Osteoblast (primary cell): ENCODE results near the gene TENM4. TPM values are rescaled to one million over a fixed set of nuclear protein-coding genes. Genes with fewer than 3 reads are reported as not detected.

Experiments used
- DNase-seq: peaks from one replicate; pipeline ENCODE4 v3.0.0; 2011; ENCODE audit warnings: low spot score, mixed read lengths; ENCODE audit not compliant: insufficient read length; ENCODE audit errors: missing footprints
- H2AFZ ChIP-seq: 2 replicates; pipeline ENCODE4 v1.6.0; 2011; ENCODE audit warnings: mild to moderate bottlenecking, low read length
- H3K27ac ChIP-seq: 2 replicates; pipeline ENCODE4 v1.5.1; 2011; ENCODE audit warnings: mild to moderate bottlenecking, low read depth, low read length, moderate library complexity
- H3K27me3 ChIP-seq: 2 replicates; pipeline ENCODE4 v1.6.0; 2012; ENCODE audit warnings: mild to moderate bottlenecking, control low read depth, inconsistent platforms, low read length, moderate library complexity; ENCODE audit not compliant: insufficient read depth
- H3K36me3 ChIP-seq: 2 replicates; pipeline ENCODE4 v1.5.1; 2011; ENCODE audit warnings: mild to moderate bottlenecking, low read length, control low read depth, moderate library complexity; ENCODE audit not compliant: insufficient read depth
- H3K4me1 ChIP-seq: 2 replicates; pipeline ENCODE4 v1.5.1; 2011; ENCODE audit warnings: mild to moderate bottlenecking, low read length, control low read depth, moderate library complexity; ENCODE audit not compliant: insufficient read depth
- H3K4me2 ChIP-seq: 2 replicates; pipeline ENCODE4 v1.6.0; 2011; ENCODE audit warnings: mild to moderate bottlenecking, low read length; ENCODE audit not compliant: insufficient read depth
- H3K4me3 ChIP-seq: fragments of 200-600 bp; sonication (generic); 3 replicates; pipeline ENCODE4 v1.5.1; 2012; ENCODE audit warnings: mild to moderate bottlenecking, low read length, inconsistent platforms; ENCODE audit not compliant: insufficient read depth
- H3K79me2 ChIP-seq: 2 replicates; pipeline ENCODE4 v1.6.0; 2012; ENCODE audit warnings: mild to moderate bottlenecking, low read length, control low read depth, inconsistent platforms; ENCODE audit not compliant: insufficient read depth
- H3K9me3 ChIP-seq: 2 replicates; pipeline ENCODE4 v1.5.1; 2011; ENCODE audit warnings: low read depth, low read length, control low read depth
- H4K20me1 ChIP-seq: 2 replicates; pipeline ENCODE4 v1.6.0; 2012; ENCODE audit warnings: mild to moderate bottlenecking, low read length, control low read depth; ENCODE audit not compliant: insufficient read depth
- total RNA-seq: library from RNA; depleted of rRNA; stranded (reverse); fragments of >200 nt; gene quantifications from 2 replicates; pipeline ENCODE4 v1.2.3, GENCODE V29; 2012
- TF ChIP-seq, protein P1 (sequence below): IDR thresholded peaks from 2 replicates; pipeline ENCODE4 v1.5.1; 2011; ENCODE audit warnings: mild to moderate bottlenecking, low read depth, low read length, moderate library complexity; ENCODE audit errors: extremely low read depth

Gene TENM4
- total RNA-seq, 1 donor: 63.3 TPM

DNA sequence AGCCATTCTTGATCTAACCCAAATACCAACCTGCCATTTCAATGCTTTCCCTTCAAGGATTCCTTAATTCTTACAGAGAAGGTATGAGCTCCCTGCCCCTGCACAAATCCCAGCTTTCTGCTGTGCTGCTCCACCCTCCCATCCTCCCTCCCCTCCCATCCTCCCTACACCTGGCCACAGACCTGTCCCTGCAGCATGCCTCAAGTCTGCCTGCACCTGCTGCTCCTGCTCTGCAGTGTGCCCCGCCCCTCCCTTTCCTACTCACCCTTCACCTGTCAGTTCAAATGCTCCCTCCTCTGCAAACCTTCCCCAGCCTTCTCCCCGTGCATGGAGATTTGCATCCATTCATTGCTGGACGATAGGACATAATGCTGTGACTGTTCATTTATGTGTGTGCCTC, 726.3 kb downstream of the TENM4 start:
- TF ChIP-seq, protein P1, sequence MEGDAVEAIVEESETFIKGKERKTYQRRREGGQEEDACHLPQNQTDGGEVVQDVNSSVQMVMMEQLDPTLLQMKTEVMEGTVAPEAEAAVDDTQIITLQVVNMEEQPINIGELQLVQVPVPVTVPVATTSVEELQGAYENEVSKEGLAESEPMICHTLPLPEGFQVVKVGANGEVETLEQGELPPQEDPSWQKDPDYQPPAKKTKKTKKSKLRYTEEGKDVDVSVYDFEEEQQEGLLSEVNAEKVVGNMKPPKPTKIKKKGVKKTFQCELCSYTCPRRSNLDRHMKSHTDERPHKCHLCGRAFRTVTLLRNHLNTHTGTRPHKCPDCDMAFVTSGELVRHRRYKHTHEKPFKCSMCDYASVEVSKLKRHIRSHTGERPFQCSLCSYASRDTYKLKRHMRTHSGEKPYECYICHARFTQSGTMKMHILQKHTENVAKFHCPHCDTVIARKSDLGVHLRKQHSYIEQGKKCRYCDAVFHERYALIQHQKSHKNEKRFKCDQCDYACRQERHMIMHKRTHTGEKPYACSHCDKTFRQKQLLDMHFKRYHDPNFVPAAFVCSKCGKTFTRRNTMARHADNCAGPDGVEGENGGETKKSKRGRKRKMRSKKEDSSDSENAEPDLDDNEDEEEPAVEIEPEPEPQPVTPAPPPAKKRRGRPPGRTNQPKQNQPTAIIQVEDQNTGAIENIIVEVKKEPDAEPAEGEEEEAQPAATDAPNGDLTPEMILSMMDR: no peak
- Histone ChIP-seq H3K79me2 (no peaks in the 10 kb centered on the region), H3K4me3 (no peak overlapping the region), H3K9me3 (no peaks in the 10 kb centered on the region), H3K4me2 (no peak overlapping the region), H3K27ac (no peak overlapping the region), H3K36me3 (no peaks in the 10 kb centered on the region), H3K4me1 (peaks cover 12% of the 10 kb centered on the region), H3K27me3 (no peaks in the 10 kb centered on the region), H4K20me1 (no peaks in the 10 kb centered on the region), H2AFZ (no peak overlapping the region)
- no peak for DNase-seq

DNA sequence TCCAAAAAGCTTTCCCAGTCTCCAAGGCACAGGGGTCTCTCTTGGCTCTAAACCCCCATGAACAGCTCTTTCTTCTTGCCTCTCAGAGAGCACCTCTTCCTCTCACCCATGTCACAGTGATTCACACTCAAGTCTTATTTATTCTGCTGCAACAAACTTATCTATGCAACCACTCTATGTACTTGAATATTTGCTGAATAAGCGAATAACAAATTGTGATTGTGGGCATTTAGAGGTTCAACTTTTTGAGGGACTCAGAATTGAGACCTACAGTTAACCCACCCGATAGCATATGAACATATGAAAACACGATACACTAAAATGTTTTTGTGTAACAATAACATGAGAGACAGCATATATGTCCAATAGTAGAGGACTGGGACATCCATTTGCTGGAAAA, 729.1 kb downstream of the TENM4 start:
- H3K9me3 ChIP-seq: no peaks in the 10 kb centered on the region
- no peaks in the 10 kb centered on the region for H3K79me2 ChIP-seq
- no peak overlapping the region for H3K4me2 ChIP-seq
- no peak for DNase-seq
- H3K4me1 ChIP-seq: peaks cover 15% of the 10 kb centered on the region
- no peaks in the 10 kb centered on the region for H3K27me3 ChIP-seq
- no peak overlapping the region for H2AFZ ChIP-seq
- H4K20me1 ChIP-seq: no peaks in the 10 kb centered on the region
- H3K27ac ChIP-seq: no peak overlapping the region
- no peaks in the 10 kb centered on the region for H3K36me3 ChIP-seq
- H3K4me3 ChIP-seq: no peak overlapping the region
- TF ChIP-seq, protein P1: no peak

DNA sequence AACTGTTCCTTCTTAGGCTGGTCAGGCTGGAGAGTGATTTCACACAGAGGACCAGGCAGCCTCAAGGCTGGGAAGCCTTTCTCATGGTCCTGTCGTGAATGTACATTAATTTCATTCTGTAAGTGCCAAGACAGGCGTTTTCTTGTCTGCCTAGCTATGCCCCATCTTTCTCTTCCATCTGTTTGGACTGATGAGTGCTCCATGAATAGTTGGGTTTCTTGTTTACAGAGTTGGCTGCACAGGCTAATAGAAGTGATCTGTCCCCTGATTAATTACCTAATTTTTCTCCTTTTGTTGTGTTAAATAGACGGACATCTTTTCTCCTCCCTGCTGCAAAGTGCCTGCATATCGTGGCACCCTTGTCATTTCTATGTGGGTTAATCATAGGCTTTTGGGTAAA, 730.4 kb downstream of the TENM4 start:
- no peaks in the 10 kb centered on the region for H3K79me2 ChIP-seq
- no peak overlapping the region for H3K4me3 ChIP-seq
- DNase-seq: no peak
- no peaks in the 10 kb centered on the region for H3K9me3 ChIP-seq
- H2AFZ ChIP-seq: no peak overlapping the region
- H3K27me3 ChIP-seq: no peaks in the 10 kb centered on the region
- no peaks in the 10 kb centered on the region for H4K20me1 ChIP-seq
- no peaks in the 10 kb centered on the region for H3K36me3 ChIP-seq
- no peak overlapping the region for H3K4me2 ChIP-seq
- no peak overlapping the region for H3K27ac ChIP-seq
- peaks cover 5% of the 10 kb centered on the region for H3K4me1 ChIP-seq
- TF ChIP-seq, protein P1: no peak

GRCh38 chr11:78708388-78708787, 732.4 kb downstream of the TENM4 start:
- TF ChIP-seq, protein P1: no peak
- no peaks in the 10 kb centered on the region for H3K9me3 ChIP-seq
- no peak overlapping the region for H3K4me3 ChIP-seq
- no peaks in the 10 kb centered on the region for H3K36me3 ChIP-seq
- no peak for DNase-seq
- peak overlapping the region; percentile 46 for H2AFZ ChIP-seq
- no peaks in the 10 kb centered on the region for H3K79me2 ChIP-seq
- H3K27me3 ChIP-seq: no peaks in the 10 kb centered on the region
- H3K4me1 ChIP-seq: peaks cover 3% of the 10 kb centered on the region
- H3K27ac ChIP-seq: no peak overlapping the region
- H3K4me2 ChIP-seq: no peak overlapping the region
- H4K20me1 ChIP-seq: no peaks in the 10 kb centered on the region
